22Rv1 (cell line): ENCODE results near the gene DENND4A.

Source experiments
- ZFX ChIP-seq: fragments of 450-650 bp; IDR thresholded peaks from 2 replicates; pipeline ENCODE4 v1.6.1; 2017; ENCODE audit warnings: antibody characterized with exemption, borderline replicate concordance
- TF ChIP-seq, protein P1 (sequence below): fragments of 450-650 bp; IDR thresholded peaks from 2 replicates; pipeline ENCODE4 v1.5.1; 2017; ENCODE audit warnings: mild to moderate bottlenecking

DNA sequence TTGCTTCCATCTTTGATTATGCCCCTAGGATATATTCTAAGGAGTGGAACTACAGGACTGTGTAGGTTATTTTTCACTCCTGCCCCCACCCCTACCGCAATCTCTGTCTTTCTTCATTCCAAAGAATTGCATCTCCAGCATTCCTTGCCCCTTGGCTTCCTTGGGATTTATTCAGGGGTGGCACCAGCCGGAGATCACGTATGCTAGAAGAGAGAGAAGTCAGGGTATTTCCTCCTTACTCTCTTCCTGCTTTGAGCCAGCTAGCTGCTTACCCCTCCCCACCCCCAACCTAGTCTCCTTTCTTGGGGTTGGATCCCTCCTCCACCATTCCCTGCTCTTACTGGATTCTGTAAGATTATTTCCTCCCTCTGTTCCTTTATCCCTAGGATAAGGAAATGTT, 35.0 kb upstream of the DENND4A start:
- TF ChIP-seq, protein P1, sequence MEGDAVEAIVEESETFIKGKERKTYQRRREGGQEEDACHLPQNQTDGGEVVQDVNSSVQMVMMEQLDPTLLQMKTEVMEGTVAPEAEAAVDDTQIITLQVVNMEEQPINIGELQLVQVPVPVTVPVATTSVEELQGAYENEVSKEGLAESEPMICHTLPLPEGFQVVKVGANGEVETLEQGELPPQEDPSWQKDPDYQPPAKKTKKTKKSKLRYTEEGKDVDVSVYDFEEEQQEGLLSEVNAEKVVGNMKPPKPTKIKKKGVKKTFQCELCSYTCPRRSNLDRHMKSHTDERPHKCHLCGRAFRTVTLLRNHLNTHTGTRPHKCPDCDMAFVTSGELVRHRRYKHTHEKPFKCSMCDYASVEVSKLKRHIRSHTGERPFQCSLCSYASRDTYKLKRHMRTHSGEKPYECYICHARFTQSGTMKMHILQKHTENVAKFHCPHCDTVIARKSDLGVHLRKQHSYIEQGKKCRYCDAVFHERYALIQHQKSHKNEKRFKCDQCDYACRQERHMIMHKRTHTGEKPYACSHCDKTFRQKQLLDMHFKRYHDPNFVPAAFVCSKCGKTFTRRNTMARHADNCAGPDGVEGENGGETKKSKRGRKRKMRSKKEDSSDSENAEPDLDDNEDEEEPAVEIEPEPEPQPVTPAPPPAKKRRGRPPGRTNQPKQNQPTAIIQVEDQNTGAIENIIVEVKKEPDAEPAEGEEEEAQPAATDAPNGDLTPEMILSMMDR, result no peak
- no peak for TF ChIP-seq ZFX
